Ishikawa (cell line): ENCODE data around the gene HNRNPH3.

Source experiments
- CEBPB ChIP-seq: IDR thresholded peaks from 2 replicates; pipeline ENCODE4 v1.6.1; 2012
- CREB1 ChIP-seq: IDR thresholded peaks from 2 replicates; pipeline ENCODE4 v1.6.1; 2012; ENCODE audit warnings: low read depth
- EGR1 ChIP-seq: IDR thresholded peaks from 2 replicates; pipeline ENCODE4 v1.6.1; 2012
- EP300 ChIP-seq: IDR thresholded peaks from 2 replicates; pipeline ENCODE4 v1.6.1; 2012; ENCODE audit warnings: borderline replicate concordance
- NFIC ChIP-seq: IDR thresholded peaks from 2 replicates; pipeline ENCODE4 v1.6.1; 2012
- RAD21 ChIP-seq: IDR thresholded peaks from 2 replicates; pipeline ENCODE4 v1.6.1; 2012; ENCODE audit warnings: low read depth
- TAF1 ChIP-seq: IDR thresholded peaks from 2 replicates; pipeline ENCODE4 v1.6.1; 2012; ENCODE audit warnings: low read depth, mild to moderate bottlenecking
- TCF12 ChIP-seq: IDR thresholded peaks from 2 replicates; pipeline ENCODE4 v1.6.1; 2012; ENCODE audit warnings: low read depth
- TEAD4 ChIP-seq: IDR thresholded peaks from 2 replicates; pipeline ENCODE4 v1.6.1; 2012
- YY1 ChIP-seq: IDR thresholded peaks from 2 replicates; pipeline ENCODE4 v1.6.1; 2012; ENCODE audit warnings: low read depth
- ZBTB7A ChIP-seq: IDR thresholded peaks from 2 replicates; pipeline ENCODE4 v1.6.1; 2012; ENCODE audit warnings: low read depth
- TF ChIP-seq, protein P1 (sequence below): IDR thresholded peaks from 2 replicates; pipeline ENCODE4 v1.6.1; 2012
- TF ChIP-seq, protein P2 (sequence below): IDR thresholded peaks from 2 replicates; pipeline ENCODE4 v1.6.1; 2012; ENCODE audit warnings: low read depth, mild to moderate bottlenecking
- TF ChIP-seq, protein P3 (sequence below): IDR thresholded peaks from 2 replicates; pipeline ENCODE4 v1.6.1; 2012

DNA sequence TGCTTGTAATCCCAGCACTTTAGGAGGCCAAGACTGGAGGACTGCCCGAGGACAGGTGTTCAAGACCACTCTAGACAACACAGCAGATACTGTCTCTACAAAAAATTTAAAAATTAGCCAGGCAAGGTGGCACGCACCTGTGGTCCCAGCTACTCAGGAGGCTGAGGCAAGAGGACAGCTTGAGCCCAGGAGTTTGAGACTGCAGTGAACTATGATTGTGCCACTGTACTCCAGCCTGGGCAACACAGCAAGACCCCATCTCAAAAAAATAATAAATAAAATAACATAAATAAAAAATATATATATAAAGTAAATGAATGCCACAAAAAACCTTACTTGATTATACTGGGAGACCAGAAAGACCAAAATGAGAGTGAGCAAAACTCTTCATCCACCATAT, 21.7 kb downstream of the HNRNPH3 start:
- no peak for TF ChIP-seq RAD21
- TF ChIP-seq, protein P1, sequence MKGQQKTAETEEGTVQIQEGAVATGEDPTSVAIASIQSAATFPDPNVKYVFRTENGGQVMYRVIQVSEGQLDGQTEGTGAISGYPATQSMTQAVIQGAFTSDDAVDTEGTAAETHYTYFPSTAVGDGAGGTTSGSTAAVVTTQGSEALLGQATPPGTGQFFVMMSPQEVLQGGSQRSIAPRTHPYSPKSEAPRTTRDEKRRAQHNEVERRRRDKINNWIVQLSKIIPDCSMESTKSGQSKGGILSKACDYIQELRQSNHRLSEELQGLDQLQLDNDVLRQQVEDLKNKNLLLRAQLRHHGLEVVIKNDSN = no peak
- TF ChIP-seq CREB1 = no peak
- no peak for TF ChIP-seq TAF1
- TF ChIP-seq TCF12 = no peak
- TF ChIP-seq, protein P2, sequence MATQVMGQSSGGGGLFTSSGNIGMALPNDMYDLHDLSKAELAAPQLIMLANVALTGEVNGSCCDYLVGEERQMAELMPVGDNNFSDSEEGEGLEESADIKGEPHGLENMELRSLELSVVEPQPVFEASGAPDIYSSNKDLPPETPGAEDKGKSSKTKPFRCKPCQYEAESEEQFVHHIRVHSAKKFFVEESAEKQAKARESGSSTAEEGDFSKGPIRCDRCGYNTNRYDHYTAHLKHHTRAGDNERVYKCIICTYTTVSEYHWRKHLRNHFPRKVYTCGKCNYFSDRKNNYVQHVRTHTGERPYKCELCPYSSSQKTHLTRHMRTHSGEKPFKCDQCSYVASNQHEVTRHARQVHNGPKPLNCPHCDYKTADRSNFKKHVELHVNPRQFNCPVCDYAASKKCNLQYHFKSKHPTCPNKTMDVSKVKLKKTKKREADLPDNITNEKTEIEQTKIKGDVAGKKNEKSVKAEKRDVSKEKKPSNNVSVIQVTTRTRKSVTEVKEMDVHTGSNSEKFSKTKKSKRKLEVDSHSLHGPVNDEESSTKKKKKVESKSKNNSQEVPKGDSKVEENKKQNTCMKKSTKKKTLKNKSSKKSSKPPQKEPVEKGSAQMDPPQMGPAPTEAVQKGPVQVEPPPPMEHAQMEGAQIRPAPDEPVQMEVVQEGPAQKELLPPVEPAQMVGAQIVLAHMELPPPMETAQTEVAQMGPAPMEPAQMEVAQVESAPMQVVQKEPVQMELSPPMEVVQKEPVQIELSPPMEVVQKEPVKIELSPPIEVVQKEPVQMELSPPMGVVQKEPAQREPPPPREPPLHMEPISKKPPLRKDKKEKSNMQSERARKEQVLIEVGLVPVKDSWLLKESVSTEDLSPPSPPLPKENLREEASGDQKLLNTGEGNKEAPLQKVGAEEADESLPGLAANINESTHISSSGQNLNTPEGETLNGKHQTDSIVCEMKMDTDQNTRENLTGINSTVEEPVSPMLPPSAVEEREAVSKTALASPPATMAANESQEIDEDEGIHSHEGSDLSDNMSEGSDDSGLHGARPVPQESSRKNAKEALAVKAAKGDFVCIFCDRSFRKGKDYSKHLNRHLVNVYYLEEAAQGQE = no peak
- TF ChIP-seq, protein P3, sequence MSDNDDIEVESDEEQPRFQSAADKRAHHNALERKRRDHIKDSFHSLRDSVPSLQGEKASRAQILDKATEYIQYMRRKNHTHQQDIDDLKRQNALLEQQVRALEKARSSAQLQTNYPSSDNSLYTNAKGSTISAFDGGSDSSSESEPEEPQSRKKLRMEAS = no peak
- TF ChIP-seq EGR1 = no peak
- TF ChIP-seq YY1 = no peak
- no peak for TF ChIP-seq ZBTB7A
- TF ChIP-seq CEBPB = no peak
- TF ChIP-seq EP300 = no peak
- no peak for TF ChIP-seq NFIC
- TF ChIP-seq TEAD4 = no peak
